GM21390 (cell line): ENCODE data around the gene IPCEF1.
"Not testable (repeated sequence)": the region's sequence is repeated elsewhere in the genome, so short reads cannot be mapped to it uniquely, and the experiment has no call there.

Experiments
- ATAC-seq: cut with Tn5 transposase; IDR thresholded peaks from one replicate; pipeline ENCODE4 v1.9.1; 2021; ENCODE audit not compliant: unreplicated experiment

IPCEF1 gene

GRCh38 chr6:154249499-154250298 is 106.9 kb downstream of the IPCEF1 start:
- peak; percentile 75 for ATAC-seq

DNA sequence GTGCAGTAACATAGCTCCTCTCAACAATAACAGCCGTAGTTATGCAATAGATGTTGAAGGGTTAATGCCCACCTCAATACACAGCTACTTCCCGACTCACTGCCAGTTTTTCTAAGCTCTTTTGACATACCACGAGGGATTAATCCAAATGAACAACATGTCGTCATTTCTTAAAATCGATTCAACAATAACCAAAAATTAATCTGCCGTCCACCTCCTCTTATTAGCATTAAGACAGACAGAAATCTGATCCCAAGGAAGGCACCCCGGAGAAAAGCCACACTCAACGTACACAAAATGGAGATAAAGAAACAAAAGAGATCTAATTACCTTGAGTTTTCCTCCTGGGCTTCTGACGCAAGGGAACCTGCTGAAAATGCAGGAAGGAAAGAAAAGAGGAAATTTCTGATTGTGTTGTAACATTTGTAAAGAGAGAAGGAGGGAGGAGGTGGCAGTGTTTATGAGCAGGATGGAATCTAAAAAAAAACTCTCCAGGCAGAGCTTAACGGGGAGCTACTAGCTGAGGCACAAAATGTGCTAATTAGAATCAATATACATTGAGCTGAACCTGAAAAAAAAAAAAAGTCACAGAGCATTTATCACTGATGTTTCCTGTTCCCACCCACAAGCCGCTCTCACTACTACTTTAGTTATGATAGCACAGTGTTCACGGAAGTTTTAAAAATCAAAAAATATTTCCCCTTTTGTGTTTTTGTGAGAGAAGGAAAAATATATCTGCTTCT is 109.3 kb downstream of the IPCEF1 start:
- peak; percentile 42 for ATAC-seq

- no peak for ATAC-seq
Observed at GRCh38 chr6:154246723-154247118, 109.9 kb downstream of the IPCEF1 start.

DNA sequence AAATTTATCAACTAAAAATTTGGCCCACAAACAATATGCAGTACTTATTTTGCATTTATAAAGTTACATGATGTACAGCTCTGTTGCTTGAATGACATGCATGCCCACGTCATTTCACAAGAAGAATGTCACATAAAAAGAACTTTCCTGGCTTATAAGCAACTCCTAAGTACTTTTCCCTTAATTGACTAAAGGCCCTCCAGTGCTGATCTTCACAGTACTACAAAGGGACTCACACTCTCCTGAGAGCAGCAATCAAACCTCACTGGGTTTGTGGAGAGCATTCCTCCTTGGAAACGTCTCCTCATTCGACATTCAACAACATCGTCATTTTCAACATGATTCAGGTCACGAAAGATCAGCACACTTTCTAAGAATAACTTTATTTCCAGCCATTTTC is 111.1 kb downstream of the IPCEF1 start:
- no peak for ATAC-seq

- ATAC-seq, result no peak
Observed at GRCh38 chr6:154243793-154244750, 112.5 kb downstream of the IPCEF1 start.

- ATAC-seq, result no peak
Observed at GRCh38 chr6:154242617-154243357, 113.8 kb downstream of the IPCEF1 start.

DNA sequence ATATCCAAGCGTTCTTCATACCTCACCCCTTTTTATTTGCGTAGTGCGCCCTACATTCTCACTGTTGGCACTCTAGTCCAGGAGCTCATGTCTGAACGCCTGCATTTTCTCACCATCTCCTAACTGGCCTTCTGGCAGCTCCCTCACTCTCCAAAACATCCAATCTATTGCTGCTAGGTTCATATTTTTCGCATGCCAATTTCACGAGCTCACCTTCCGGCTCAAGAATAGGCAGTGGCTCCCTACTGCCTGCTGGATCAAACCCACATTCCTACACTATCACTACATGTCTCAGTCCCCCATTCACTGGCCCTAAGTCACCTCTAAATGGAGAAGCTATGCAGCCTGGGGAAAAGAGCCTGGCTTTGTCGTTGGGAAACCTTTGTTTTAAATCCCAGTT is 115.0 kb downstream of the IPCEF1 start:
- no peak for ATAC-seq

- ATAC-seq, result not testable (repeated sequence)
Observed at GRCh38 chr6:154241061-154241460, 115.5 kb downstream of the IPCEF1 start.

DNA sequence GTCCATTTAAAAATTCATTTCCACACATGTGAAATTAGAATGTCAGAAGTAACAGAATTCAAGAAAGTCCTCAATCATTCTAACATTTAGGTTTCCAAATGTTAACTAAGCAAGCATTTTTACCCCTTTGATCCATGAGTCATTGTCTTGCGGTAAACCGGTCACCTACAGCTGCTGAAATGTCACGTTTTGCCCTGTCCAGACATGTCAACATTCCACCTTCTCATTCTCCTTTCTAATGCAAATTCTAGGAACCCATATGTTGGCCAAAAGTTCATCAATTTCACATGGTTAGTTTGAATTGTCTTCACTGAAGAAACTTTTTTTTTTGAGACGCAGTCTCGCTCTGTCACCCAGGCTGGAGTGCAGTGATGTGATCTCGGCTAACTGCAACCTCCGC is 117.2 kb downstream of the IPCEF1 start:
- ATAC-seq, result no peak

DNA sequence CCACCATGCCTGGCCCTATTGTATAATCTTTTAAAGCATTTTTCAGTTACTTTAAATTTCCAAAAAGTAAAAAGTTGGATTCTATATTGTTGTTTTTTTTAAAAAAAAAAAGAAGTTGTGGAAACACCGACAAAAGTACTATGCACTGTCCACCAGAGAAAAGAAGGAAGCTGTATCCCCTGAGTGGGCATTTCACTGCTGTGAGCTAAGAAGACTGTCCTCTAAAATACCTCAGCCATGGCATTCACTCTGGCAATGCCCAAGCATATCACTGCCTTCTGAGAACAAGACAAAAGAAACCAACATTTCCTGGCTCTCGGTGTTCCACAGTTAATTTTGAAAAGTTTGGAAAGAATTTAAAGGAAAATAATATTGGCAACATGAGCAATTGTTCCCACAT is 117.8 kb downstream of the IPCEF1 start:
- ATAC-seq, result no peak

DNA sequence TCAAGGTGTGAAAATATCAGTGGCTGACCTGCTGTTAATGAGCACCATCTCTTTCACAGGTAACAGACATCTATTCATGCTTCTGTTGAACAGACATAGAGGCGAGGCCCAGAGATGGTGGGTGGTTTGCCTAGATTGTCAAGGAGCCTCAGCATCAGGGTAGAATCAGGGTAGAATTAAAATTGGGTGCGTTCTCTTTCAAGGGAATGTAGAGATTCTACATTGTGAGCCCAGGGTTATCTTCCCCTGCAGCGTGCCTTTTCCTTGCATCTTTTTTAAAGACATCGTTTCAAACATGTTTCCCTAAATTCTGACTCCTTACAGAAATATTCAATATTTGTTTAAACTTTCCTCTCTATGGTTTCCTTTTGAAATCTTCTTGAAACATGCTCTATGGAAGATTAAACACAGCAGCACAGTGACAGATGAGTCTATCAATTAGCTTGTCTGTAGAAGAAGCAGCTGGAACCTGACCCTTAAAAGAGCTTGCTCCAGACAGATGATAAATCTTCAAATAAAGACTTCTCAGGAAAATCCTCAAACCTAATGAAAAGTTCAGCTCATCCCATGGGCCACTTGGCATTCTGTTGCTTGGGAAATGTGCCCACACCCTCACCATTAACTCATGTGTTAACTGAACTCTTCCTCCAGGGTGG is 119.8 kb downstream of the IPCEF1 start:
- no peak for ATAC-seq

GRCh38 chr6:154234019-154234772 is 122.4 kb downstream of the IPCEF1 start:
- peak; percentile 63 for ATAC-seq

DNA sequence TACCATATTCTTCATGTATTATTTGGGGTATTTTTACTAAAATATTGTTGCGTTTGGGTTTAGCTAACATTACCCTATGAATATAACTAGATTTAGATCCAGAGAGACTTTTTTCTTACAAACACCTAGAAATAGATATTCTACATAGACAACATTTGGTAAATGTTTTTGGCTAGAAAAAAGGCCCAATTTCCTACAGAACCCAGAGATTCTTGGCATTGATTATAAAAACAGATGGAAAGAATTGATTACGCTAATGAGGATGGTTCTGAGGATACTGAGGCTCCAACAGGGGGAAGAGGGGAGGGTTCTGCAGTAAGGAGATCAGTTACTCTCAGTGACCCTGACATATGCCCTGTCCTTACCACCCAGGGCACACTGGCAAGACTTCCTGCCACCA is 123.2 kb downstream of the IPCEF1 start:
- ATAC-seq, result no peak

DNA sequence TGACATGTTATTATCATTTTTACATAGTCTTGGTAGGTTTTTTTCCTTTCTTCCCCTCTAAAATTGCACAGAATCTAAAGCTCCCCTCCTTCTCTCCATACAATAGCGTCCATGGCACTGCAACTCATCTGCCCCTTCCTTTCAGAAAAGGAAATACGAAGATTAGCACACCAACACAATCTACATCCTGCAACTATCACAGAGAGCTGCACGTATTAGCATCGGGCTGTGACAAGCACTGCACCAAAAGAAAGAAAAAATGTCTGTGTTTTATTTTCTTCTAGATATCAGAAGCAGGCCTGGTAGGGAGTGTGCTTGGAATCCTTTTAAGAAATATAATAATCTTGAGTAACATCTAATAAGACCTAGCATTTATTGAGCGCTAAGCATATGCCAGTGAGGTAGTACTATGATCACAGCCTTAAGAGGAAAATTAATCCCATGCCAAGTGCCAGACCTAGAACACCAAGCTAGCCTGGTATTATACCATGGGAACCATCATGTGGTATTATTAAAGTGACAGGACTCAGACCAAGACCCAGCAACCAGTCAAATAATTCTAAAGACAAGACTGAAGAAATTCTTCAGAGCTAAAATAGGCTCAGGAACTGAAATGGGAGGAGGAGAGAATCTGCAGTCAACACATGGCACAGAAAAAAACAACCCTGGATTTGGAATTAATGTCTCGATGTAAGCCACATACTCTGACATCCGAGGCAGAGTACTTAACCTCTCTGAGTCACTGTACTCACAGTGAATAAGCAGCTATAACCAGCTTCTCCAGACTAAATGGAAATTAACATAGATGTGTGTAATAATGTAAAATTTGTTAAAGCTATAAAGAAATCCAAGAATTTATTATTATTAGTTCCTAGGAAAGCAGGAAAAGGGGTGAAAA is 124.3 kb downstream of the IPCEF1 start:
- no peak for ATAC-seq

- ATAC-seq, result no peak
Observed at GRCh38 chr6:154230910-154231595, 125.5 kb downstream of the IPCEF1 start.

- no peak for ATAC-seq
Observed at GRCh38 chr6:154230393-154230792, 126.2 kb downstream of the IPCEF1 start.

- peak; percentile 76 for ATAC-seq
Observed at GRCh38 chr6:154229786-154230185, 126.8 kb downstream of the IPCEF1 start.

DNA sequence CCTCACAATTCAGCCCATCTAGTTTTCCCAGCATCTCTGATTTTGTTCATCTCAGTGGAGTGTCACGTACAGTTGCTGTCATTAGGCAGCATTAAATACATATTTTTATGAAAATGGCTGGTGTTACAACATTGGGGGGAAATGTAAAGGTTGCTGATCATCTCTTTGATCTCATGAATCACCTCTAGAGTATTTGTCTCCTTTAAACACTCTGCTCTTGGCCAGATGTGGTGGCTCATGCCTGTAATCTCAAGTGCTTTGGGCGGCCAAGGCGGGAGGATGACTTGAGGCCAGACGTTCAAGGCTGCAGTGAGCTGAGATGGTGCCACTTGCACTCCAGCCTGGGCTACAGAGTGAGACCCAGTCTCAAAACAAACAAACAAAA is 128.1 kb downstream of the IPCEF1 start:
- ATAC-seq, result no peak
